PC-3 (cell line): ENCODE measurements around the gene POLA2. TPM values are rescaled to one million over a fixed set of nuclear protein-coding genes. Genes with fewer than 3 reads are reported as not detected.

Experiments
- ATAC-seq: fragments of 200-7000 bp; cut with Tn5 transposase; 2 replicates; pipeline ENCODE4 v1.9.1; 2020; ENCODE audit warnings: mild to moderate bottlenecking, moderate library complexity
- BruUV-seq: library from RNA; stranded (reverse); fragments of 400-500 nt; replicated peaks from 2 replicates; lab custom pipeline; 2021; lab: Mats Ljungman, UMichigan
- CTCF ChIA-PET: fragments of 300-600 bp; sonication (Branson Sonifier 250); formaldehyde crosslinking; loops from one replicate; lab custom pipeline; 2022; ENCODE audit warnings: antibody characterized with exemption; lab: Charles Lee
- POLR2A ChIA-PET: fragments of 300-600 bp; sonication (Branson Sonifier 250); formaldehyde crosslinking; loops from one replicate; lab custom pipeline; 2022; ENCODE audit warnings: antibody characterized with exemption; ENCODE audit not compliant: unreplicated experiment; lab: Charles Lee
- DNase-seq: peaks from one replicate; pipeline ENCODE4 v3.0.0-alpha.2; 2015
- H2AFZ ChIP-seq: fragments of 300-600 bp; sonication (generic); 2 replicates; pipeline ENCODE4 v1.6.0; 2016; ENCODE audit warnings: antibody characterized with exemption, low read length
- H3F3A ChIP-seq: fragments of 300-600 bp; sonication (generic); one replicate; pipeline ENCODE4 v1.6.0; 2017; ENCODE audit warnings: antibody characterized with exemption, low read length, control low read depth, mild to moderate bottlenecking; ENCODE audit not compliant: unreplicated experiment
- H3K27ac ChIP-seq: fragments of 300-600 bp; sonication (generic); 2 replicates; pipeline ENCODE4 v1.5.1; 2016; ENCODE audit warnings: mild to moderate bottlenecking, low read length
- H3K27me3 ChIP-seq: fragments of 300-600 bp; sonication (generic); 2 replicates; pipeline ENCODE4 v1.6.1; 2016; ENCODE audit warnings: low read length, mixed read lengths
- H3K36me3 ChIP-seq: fragments of 300-600 bp; sonication (generic); 2 replicates; pipeline ENCODE4 v1.6.1; 2016; ENCODE audit warnings: low read depth, mixed run types, low read length, mixed read lengths
- H3K4me1 ChIP-seq: fragments of 300-600 bp; sonication (generic); 2 replicates; pipeline ENCODE4 v1.5.1; 2016; ENCODE audit warnings: low read length; ENCODE audit not compliant: insufficient read depth
- H3K4me2 ChIP-seq: fragments of 300-600 bp; sonication (generic); 2 replicates; pipeline ENCODE4 v1.6.0; 2016; ENCODE audit warnings: low read length
- H3K4me3 ChIP-seq: fragments of 300-600 bp; sonication (generic); 2 replicates; pipeline ENCODE4 v1.5.1; 2016; ENCODE audit warnings: mild to moderate bottlenecking, low read length, mixed read lengths
- H3K79me2 ChIP-seq: fragments of 300-600 bp; sonication (generic); 2 replicates; pipeline ENCODE4 v1.6.1; 2017; ENCODE audit warnings: low read length, mixed read lengths
- H3K9ac ChIP-seq: fragments of 300-600 bp; sonication (generic); 2 replicates; pipeline ENCODE4 v1.6.0; 2016; ENCODE audit warnings: mild to moderate bottlenecking, low read length
- H3K9me2 ChIP-seq: fragments of 300-600 bp; sonication (generic); replicated peaks from 2 replicates; pipeline ENCODE4 v1.6.1; 2016; ENCODE audit warnings: mixed run types, low read length, mixed read lengths
- H3K9me3 ChIP-seq: fragments of 300-600 bp; sonication (generic); 2 replicates; pipeline ENCODE4 v1.6.1; 2016; ENCODE audit warnings: low read length, mixed read lengths
- H4K20me1 ChIP-seq: fragments of 300-600 bp; sonication (generic); 2 replicates; pipeline ENCODE4 v1.6.1; 2016; ENCODE audit warnings: low read length, mixed read lengths
- EZH2 ChIP-seq: fragments of 300-600 bp; sonication (generic); IDR thresholded peaks from one replicate; pipeline ENCODE4 v1.6.1; 2017; ENCODE audit warnings: antibody characterized with exemption, mild to moderate bottlenecking, low read length; ENCODE audit not compliant: unreplicated experiment
- EZH2phosphoT487 ChIP-seq: fragments of 300-600 bp; sonication (generic); IDR thresholded peaks from 2 replicates; pipeline ENCODE4 v1.6.1; 2018; ENCODE audit warnings: mild to moderate bottlenecking, antibody characterized with exemption, low read length, borderline replicate concordance
- intact Hi-C: fragments of 100-400 bp; cut with micrococcal nuclease; formaldehyde crosslinking; loops from 2 replicates; pipeline ENCODE4 v1.9.0; 2023
- total RNA-seq: library from RNA; depleted of rRNA; stranded (reverse); fragments of >200 nt; gene quantifications from 2 replicates; pipeline ENCODE4 v1.2.3, GENCODE V29; 2014
- TF ChIP-seq, protein P1 (sequence below): fragments of 300-600 bp; sonication (generic); conservative IDR thresholded peaks from 2 replicates; pipeline ENCODE4 v1.5.1; 2017; ENCODE audit warnings: antibody characterized with exemption, low read depth, mild to moderate bottlenecking, low read length

POLA2 gene
- total RNA-seq, 1 experiment from 2014 or later, result 29.0 TPM

DNA sequence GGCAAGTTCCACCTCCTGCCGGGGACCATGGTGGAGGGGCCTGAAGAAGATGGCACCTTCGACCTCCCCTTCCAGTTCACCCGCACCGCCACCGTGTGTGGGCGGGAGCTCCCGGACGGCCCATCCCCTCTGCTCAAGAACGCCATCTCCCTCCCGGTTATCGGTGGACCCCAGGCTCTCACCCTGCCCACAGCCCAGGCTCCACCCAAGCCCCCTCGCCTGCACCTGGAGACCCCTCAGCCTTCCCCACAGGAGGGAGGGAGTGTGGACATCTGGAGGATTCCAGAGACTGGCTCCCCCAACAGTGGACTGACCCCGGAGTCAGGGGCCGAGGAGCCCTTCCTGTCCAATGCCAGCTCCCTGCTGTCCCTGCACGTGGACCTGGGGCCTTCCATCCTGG is 59.3 kb downstream of the POLA2 start:
- Histone ChIP-seq H3F3A (peaks cover 5% of the 10 kb centered on the region), H3K4me1 (peaks cover 16% of the 10 kb centered on the region), H3K36me3 (peaks cover 32% of the 10 kb centered on the region), H3K79me2 (peaks cover 60% of the 10 kb centered on the region), H3K4me2 (no peak overlapping the region), H3K27me3 (no peaks in the 10 kb centered on the region), H4K20me1 (peaks cover 33% of the 10 kb centered on the region), H3K9me3 (no peaks in the 10 kb centered on the region), H3K27ac (no peak overlapping the region), H3K9ac (no peak overlapping the region), H3K9me2 (no peaks in the 10 kb centered on the region), H2AFZ (no peak overlapping the region), H3K4me3 (no peak overlapping the region)
- POLR2A ChIA-PET, result no interaction called here
- BruUV-seq, result no TSS peak
- intact Hi-C loops, result no loop called here
- ATAC-seq (no peak), DNase-seq (no peak)
- CTCF ChIA-PET, result no interaction called here
- TF ChIP-seq EZH2phosphoT487, result no peak
- TF ChIP-seq, protein P1, sequence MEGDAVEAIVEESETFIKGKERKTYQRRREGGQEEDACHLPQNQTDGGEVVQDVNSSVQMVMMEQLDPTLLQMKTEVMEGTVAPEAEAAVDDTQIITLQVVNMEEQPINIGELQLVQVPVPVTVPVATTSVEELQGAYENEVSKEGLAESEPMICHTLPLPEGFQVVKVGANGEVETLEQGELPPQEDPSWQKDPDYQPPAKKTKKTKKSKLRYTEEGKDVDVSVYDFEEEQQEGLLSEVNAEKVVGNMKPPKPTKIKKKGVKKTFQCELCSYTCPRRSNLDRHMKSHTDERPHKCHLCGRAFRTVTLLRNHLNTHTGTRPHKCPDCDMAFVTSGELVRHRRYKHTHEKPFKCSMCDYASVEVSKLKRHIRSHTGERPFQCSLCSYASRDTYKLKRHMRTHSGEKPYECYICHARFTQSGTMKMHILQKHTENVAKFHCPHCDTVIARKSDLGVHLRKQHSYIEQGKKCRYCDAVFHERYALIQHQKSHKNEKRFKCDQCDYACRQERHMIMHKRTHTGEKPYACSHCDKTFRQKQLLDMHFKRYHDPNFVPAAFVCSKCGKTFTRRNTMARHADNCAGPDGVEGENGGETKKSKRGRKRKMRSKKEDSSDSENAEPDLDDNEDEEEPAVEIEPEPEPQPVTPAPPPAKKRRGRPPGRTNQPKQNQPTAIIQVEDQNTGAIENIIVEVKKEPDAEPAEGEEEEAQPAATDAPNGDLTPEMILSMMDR, result no peak
- no peak for TF ChIP-seq EZH2

DNA sequence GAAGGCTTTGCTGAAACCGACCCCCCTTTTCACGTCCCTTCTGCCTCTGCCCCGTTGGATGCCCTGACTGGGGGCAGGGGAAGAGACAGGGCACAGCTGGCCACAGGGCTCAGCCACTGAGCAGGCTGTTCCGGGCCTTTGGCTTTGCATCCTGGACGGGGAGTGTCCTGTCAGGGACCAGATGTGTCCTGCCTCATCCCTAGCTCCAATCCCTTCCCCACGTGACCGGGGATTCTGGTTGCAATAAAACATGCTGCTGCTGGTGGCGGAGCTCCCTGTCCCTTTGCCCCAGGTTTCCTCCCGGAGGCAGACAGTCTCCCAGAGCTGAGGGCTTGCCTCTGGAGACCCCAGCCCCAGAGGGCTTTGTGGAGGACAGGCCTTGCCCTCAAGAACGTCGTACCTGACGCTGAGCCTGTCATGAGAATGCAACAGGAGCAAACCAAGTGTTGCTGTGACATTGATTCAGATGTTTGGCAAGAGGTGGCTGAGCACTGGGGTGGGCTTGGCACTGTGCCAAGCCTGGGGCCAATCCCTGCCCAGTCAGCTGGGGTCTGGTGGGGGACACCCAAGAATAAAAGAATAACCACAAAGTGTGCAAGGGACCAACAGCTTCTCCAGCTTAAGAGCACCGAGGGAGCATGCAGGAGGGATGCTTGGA is 60.2 kb downstream of the POLA2 start:
- Histone ChIP-seq H3K9me2 (no peaks in the 10 kb centered on the region), H3K4me1 (peaks cover 8% of the 10 kb centered on the region), H3K79me2 (peaks cover 51% of the 10 kb centered on the region), H3K4me2 (no peak overlapping the region), H3K9ac (no peak overlapping the region), H3K4me3 (no peak overlapping the region), H3K9me3 (no peaks in the 10 kb centered on the region), H3K27me3 (no peaks in the 10 kb centered on the region), H3K27ac (no peak overlapping the region), H2AFZ (no peak overlapping the region), H3F3A (peaks cover 5% of the 10 kb centered on the region), H3K36me3 (peaks cover 32% of the 10 kb centered on the region), H4K20me1 (peaks cover 33% of the 10 kb centered on the region)
- no peak for DNase-seq
- intact Hi-C loops, result no loop called here
- no peak for TF ChIP-seq EZH2
- TF ChIP-seq EZH2phosphoT487, result no peak
- TF ChIP-seq, protein P1, result no peak
- no TSS peak for BruUV-seq
- ChIA-PET CTCF (no interaction called here), POLR2A (no interaction called here)
- ATAC-seq, result no peak

DNA sequence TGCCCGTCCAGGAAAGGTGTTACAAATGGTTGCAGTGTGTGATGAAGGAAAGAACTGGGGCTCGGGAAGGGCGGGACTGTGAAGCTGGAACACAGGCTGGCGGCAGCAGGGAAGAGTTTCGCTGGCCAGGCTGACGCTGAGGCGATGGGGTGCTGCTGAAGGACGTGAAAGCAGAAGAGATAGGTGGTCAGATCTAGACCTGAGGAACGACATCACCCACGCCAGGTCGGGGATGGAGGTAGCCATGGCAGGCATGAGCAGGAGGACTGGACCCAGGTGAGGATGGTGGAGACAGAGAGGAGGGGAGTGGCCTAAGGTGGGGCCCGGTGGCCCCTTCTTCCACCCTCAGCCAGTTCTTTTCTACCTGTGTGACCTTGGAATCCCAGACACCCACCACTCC is 62.1 kb downstream of the POLA2 start:
- ChIA-PET POLR2A (no interaction called here), CTCF (no interaction called here)
- Histone ChIP-seq H3K4me2 (no peak overlapping the region), H3K9me3 (no peaks in the 10 kb centered on the region), H3K27me3 (no peaks in the 10 kb centered on the region), H3K4me1 (no peaks in the 10 kb centered on the region), H3K36me3 (peaks cover 32% of the 10 kb centered on the region), H2AFZ (no peak overlapping the region), H3K4me3 (no peak overlapping the region), H3K79me2 (peaks cover 34% of the 10 kb centered on the region), H3F3A (no peaks in the 10 kb centered on the region), H3K9me2 (no peaks in the 10 kb centered on the region), H3K27ac (no peak overlapping the region), H4K20me1 (peaks cover 33% of the 10 kb centered on the region), H3K9ac (no peak overlapping the region)
- no TSS peak for BruUV-seq
- TF ChIP-seq, protein P1, result no peak
- DNase-seq, result no peak
- intact Hi-C loops, result no loop called here
- peak; percentile 29 for ATAC-seq
